GM19240 (cell line): Measurements from ENCODE around the gene SATB2.

Source experiments
- DNase-seq: peaks from one replicate; pipeline ENCODE4 v3.0.0; 2011; ENCODE audit warnings: low spot score; ENCODE audit not compliant: insufficient read length

Gene SATB2

GRCh38 chr2:199258291-199258690 is 199.4 kb downstream of the SATB2 start:
- no peak for DNase-seq

GRCh38 chr2:199257261-199258224 is 200.2 kb downstream of the SATB2 start:
- DNase-seq, result no peak

GRCh38 chr2:199230091-199230490 is 227.6 kb downstream of the SATB2 start:
- DNase-seq, result no peak

GRCh38 chr2:199228887-199229819 is 228.6 kb downstream of the SATB2 start:
- DNase-seq, result no peak

- no peak for DNase-seq
Observed at GRCh38 chr2:199223791-199224190, 233.9 kb downstream of the SATB2 start.

- DNase-seq, result no peak
Observed at GRCh38 chr2:199220920-199221319, 236.8 kb downstream of the SATB2 start.

- DNase-seq, result no peak
Observed at GRCh38 chr2:199219551-199219950, 238.2 kb downstream of the SATB2 start.
